ENCODE measurements around the gene SART3. TPM values are rescaled to one million over a fixed set of nuclear protein-coding genes. Genes with fewer than 3 reads are reported as not detected.

SART3 gene
- total and polyA plus RNA-seq, 2 experiments from 2014 or later: 23.2 to 145 TPM

DNA sequence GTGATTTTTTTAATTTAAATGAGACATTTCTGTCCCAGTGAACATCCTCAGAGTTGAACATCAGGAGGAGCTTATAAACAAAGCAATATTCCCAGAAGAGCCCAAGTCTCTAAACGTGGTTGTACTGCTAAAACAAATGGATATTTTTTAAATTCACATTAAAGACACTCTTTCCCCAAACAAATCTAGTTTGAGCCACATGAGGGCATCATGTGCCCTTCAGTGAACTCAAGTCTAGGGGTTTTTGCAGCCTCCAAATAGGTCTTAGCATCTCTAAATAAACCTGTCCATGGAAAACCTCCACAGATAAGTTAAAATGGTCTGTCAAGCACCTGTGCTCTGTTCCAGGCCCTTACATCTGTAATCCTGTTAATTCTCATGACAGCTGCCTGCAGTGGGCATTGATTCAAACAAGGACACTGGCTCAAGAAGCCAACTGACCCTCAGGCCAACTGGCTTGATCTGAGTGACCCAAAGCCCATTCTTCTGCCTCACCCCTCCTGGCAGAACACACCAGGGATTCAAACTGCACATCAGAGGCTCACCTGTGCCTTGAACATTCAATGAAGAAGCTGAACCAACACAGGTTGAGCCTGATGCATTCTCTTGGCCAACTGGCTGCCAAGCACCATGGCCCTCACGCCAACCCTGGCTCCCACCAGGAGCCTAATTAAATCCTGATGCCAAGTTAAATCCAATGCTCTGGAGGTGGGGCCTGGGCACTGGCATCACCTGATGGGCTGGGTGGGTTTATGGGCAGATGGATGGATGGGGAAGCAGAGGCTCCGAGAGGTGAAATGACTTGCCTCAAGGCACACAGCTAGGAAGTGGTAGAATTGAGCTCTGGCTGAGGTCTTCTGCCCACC, 10.0 kb upstream of the SART3 start:
- peak; percentile 30 to 75 for DNase-seq (ENCODE audit: low read depth in 1 of 2, low spot score in 1 of 2)
- H3K36me3 ChIP-seq: peaks cover 36% of the 10 kb centered on the region
- TF ChIP-seq, protein P1, sequence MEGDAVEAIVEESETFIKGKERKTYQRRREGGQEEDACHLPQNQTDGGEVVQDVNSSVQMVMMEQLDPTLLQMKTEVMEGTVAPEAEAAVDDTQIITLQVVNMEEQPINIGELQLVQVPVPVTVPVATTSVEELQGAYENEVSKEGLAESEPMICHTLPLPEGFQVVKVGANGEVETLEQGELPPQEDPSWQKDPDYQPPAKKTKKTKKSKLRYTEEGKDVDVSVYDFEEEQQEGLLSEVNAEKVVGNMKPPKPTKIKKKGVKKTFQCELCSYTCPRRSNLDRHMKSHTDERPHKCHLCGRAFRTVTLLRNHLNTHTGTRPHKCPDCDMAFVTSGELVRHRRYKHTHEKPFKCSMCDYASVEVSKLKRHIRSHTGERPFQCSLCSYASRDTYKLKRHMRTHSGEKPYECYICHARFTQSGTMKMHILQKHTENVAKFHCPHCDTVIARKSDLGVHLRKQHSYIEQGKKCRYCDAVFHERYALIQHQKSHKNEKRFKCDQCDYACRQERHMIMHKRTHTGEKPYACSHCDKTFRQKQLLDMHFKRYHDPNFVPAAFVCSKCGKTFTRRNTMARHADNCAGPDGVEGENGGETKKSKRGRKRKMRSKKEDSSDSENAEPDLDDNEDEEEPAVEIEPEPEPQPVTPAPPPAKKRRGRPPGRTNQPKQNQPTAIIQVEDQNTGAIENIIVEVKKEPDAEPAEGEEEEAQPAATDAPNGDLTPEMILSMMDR (IDR thresholded peaks at IDR 0.05; ENCODE audit: low read depth, low read length): peak; percentile 52
- no peak overlapping the region for H3K27ac ChIP-seq
- H3K9me3 ChIP-seq (ENCODE audit: low read depth): no peaks in the 10 kb centered on the region
- no peak overlapping the region for H3K4me3 ChIP-seq
- H3K4me1 ChIP-seq (ENCODE audit: low read depth): no peaks in the 10 kb centered on the region
- no peaks in the 10 kb centered on the region for H3K27me3 ChIP-seq

DNA sequence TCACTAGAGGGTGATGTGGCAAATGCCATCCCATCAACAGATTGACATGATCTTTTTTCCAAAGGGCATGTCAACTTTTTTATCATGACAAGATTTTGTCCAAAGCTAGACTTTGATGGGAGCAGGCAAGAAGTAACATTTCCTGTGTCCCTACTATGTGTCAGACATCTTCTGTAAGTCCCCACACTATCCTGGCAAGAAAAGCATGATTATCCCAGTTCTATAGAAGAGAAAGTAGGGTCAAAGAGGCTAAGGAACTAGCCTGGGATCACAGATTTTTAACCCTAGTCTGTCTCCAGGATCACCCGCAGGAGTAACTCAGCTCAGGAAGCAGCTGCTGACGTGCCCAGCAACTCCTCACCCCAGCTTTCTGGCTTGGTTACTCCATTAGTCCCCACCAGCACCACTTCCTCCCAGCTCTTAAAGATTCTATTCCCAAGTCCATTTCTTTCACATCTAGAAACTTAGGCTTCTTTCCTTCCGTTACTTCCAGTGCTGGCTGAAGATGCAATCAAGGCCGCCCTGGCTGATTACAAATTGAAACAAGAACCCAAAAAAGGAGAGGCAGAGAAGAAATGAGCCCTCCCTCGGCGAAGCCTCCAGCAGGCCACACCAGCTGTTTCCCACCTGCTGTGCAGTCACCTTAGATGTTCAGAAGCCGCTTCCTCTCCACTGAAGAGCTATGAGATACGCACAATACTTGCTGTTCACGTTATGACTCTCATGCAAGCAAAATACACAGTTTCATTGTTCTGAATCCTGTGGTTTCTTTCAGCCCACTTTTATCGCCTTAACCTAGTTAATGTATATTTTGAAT, 7.6 kb upstream of the SART3 start:
- no peaks in the 10 kb centered on the region for H3K27me3 ChIP-seq
- DNase-seq (ENCODE audit: low read depth in 1 of 2, low spot score in 1 of 2): no peak
- H3K4me3 ChIP-seq: no peak overlapping the region
- H3K36me3 ChIP-seq: peaks cover 53% of the 10 kb centered on the region
- H3K9me3 ChIP-seq (ENCODE audit: low read depth): no peaks in the 10 kb centered on the region
- no peaks in the 10 kb centered on the region for H3K4me1 ChIP-seq (ENCODE audit: low read depth)
- peak overlapping the region; percentile 45 for H3K27ac ChIP-seq
- TF ChIP-seq, protein P1 (IDR thresholded peaks at IDR 0.05; ENCODE audit: low read depth, low read length): no peak

DNA sequence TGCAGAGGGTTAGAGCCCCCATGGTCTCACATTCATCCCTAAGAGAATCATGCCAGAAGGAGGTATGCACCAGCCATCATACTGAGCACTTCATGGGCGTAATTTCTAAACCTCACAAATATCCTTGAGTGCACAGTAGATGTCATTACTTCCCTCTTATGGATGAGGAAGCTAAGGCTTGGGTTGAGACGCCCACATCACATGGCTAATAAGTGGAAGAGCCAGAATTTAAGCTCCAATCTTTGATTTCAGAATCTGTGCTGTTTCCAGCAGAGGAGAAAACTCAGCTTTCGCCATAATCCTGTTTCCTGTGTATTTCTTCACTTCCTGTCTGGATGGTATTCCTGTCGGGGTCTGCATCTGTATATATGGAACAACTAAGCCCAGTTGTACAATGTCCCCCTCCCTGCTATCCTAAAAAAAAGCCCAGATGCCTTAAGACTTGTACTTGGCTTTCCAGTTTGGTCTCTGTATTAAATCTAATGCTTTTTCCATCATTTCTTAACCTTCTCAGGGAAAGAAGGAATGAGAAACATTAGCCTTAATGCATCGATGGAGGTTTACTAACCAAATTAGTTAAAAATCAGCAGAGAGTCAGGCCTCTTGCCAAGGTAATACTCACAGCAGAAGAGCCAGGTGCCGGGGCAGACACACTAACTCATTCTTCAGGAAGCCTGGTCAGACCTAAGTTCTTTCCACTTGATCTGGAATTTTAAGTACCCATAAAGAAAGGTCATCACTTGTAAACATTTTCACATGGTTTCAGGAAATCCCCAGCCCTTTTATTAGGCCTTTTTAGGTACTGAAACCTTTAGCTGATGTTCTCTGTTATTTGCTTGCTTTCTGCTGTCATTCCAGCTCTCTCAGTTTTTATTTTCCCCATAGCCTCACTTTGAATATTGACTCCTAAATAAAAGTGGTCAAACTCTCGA, 6.7 kb upstream of the SART3 start:
- H3K27ac ChIP-seq: peak overlapping the region; percentile 45
- peak in 1 of 2 donors; percentile 15 for DNase-seq (ENCODE audit: low read depth in 1 of 2, low spot score in 1 of 2)
- no peaks in the 10 kb centered on the region for H3K27me3 ChIP-seq
- H3K9me3 ChIP-seq (ENCODE audit: low read depth): no peaks in the 10 kb centered on the region
- peaks cover 53% of the 10 kb centered on the region for H3K36me3 ChIP-seq
- no peaks in the 10 kb centered on the region for H3K4me1 ChIP-seq (ENCODE audit: low read depth)
- no peak overlapping the region for H3K4me3 ChIP-seq
- TF ChIP-seq, protein P1 (IDR thresholded peaks at IDR 0.05; ENCODE audit: low read depth, low read length): no peak

DNA sequence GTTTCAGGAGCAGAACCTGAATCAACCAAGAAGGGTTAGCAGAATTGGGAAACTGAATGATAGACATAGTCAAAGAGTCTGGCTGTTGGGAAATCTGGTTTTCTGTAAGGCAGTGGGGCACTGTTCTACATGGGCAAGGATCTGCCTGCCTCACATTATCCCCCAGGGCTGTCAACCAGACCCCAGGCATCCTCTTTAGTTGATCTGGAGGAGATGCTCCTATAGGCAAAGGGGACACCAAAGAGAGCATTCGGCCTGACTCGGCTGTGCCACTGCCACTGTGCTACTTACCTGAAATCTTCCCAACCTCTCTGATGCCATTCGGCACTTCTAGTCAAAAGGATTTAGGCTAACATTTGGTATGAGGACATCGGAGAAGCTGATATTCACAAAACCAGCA, 5.5 kb upstream of the SART3 start:
- Histone ChIP-seq H3K4me3 (no peak overlapping the region), H3K9me3 (ENCODE audit: low read depth) (no peaks in the 10 kb centered on the region), H3K4me1 (ENCODE audit: low read depth) (no peaks in the 10 kb centered on the region), H3K36me3 (peaks cover 53% of the 10 kb centered on the region), H3K27ac (no peak overlapping the region), H3K27me3 (no peaks in the 10 kb centered on the region)
- TF ChIP-seq, protein P1 (IDR thresholded peaks at IDR 0.05; ENCODE audit: low read depth, low read length): no peak
- DNase-seq (ENCODE audit: low read depth in 1 of 2, low spot score in 1 of 2): no peak

DNA sequence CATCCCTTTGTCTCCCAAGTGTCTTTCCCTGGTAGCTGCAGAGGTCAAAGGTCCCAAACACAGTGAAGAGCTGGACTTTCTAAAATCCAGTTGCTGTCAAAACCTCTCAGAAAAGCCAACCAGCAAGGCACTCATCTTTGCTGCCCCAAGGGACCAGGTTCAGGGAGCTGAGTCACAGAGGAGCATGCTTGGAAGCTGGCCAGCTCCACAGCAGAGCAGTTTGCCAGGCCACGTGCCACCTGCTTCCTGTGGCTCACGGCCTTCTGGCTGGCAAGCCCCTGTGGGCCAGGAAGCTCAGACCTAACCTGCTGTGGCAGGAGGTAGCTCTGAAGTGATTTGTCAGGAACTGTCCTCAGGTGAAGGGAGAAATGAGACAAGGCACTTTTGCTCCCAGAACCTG, 5.0 kb upstream of the SART3 start:
- Histone ChIP-seq H3K4me1 (ENCODE audit: low read depth) (no peaks in the 10 kb centered on the region), H3K27ac (no peak overlapping the region), H3K36me3 (peaks cover 53% of the 10 kb centered on the region), H3K9me3 (ENCODE audit: low read depth) (no peaks in the 10 kb centered on the region), H3K27me3 (no peaks in the 10 kb centered on the region), H3K4me3 (no peak overlapping the region)
- DNase-seq (ENCODE audit: low read depth in 1 of 2, low spot score in 1 of 2): peak in 1 of 2 donors; percentile 76
- TF ChIP-seq, protein P1 (IDR thresholded peaks at IDR 0.05; ENCODE audit: low read depth, low read length): no peak
